OCI-LY7 (cell line): ENCODE data around the gene MRPL48. TPM values are rescaled to one million over a fixed set of nuclear protein-coding genes. Genes with fewer than 3 reads are reported as not detected.

Experiments
- BruUV-seq: library from RNA; stranded (reverse); fragments of 400-500 nt; replicated peaks from 2 replicates; lab custom pipeline; 2021; lab: Mats Ljungman, UMichigan
- CTCF ChIA-PET: fragments of 300-600 bp; sonication (Branson Sonifier 250); formaldehyde crosslinking; loops from one replicate; lab custom pipeline; 2022; ENCODE audit warnings: antibody characterized with exemption; ENCODE audit not compliant: unreplicated experiment; lab: Charles Lee
- POLR2A ChIA-PET: fragments of 300-600 bp; sonication (Branson Sonifier 250); formaldehyde crosslinking; loops from one replicate; lab custom pipeline; 2022; ENCODE audit warnings: antibody characterized with exemption; lab: Charles Lee
- DNase-seq: peaks from one replicate; pipeline ENCODE4 v3.0.0-alpha.2; 2015; ENCODE audit warnings: low spot score
- H2AFZ ChIP-seq: fragments of 200-600 bp; sonication (generic), shearing (Covaris generic); 2 replicates; pipeline ENCODE4 v1.6.1; 2014; ENCODE audit warnings: mild to moderate bottlenecking, antibody characterized with exemption, low read length, moderate library complexity
- H3K27ac ChIP-seq: fragments of 200-600 bp; sonication (generic); 2 replicates; pipeline ENCODE4 v1.5.1; 2014; ENCODE audit warnings: mixed run types, low read depth, mild to moderate bottlenecking, moderate library complexity, low read length, inconsistent platforms; ENCODE audit not compliant: poor library complexity, severe bottlenecking
- H3K36me3 ChIP-seq: fragments of 200-600 bp; sonication (generic); 2 replicates; pipeline ENCODE4 v1.6.1; 2014; ENCODE audit warnings: mild to moderate bottlenecking, antibody characterized with exemption, low read length, moderate library complexity, mixed read lengths; ENCODE audit not compliant: insufficient read depth
- H3K4me1 ChIP-seq: fragments of 200-600 bp; sonication (generic); 2 replicates; pipeline ENCODE4 v1.5.1; 2014; ENCODE audit warnings: mild to moderate bottlenecking, low read length; ENCODE audit not compliant: insufficient read depth, poor library complexity, severe bottlenecking
- H3K4me2 ChIP-seq: fragments of 200-600 bp; sonication (generic); 2 replicates; pipeline ENCODE4 v1.6.1; 2014; ENCODE audit warnings: mild to moderate bottlenecking, low read length
- H3K4me3 ChIP-seq: fragments of 200-600 bp; sonication (generic); 2 replicates; pipeline ENCODE4 v1.5.1; 2014; ENCODE audit warnings: mild to moderate bottlenecking, low read depth, low read length; ENCODE audit not compliant: poor library complexity, severe bottlenecking
- H3K79me2 ChIP-seq: fragments of 200-600 bp; sonication (generic); 2 replicates; pipeline ENCODE4 v1.6.1; 2016; ENCODE audit warnings: low read depth, mild to moderate bottlenecking, low read length, moderate library complexity, mixed read lengths; ENCODE audit not compliant: insufficient read depth
- H3K9me2 ChIP-seq: fragments of 200-600 bp; sonication (generic); 2 replicates; pipeline ENCODE4 v1.6.1; 2016; ENCODE audit warnings: mild to moderate bottlenecking, low read length, mixed read lengths; ENCODE audit not compliant: insufficient read depth
- H3K9me3 ChIP-seq: fragments of 200-600 bp; sonication (generic); 2 replicates; pipeline ENCODE4 v1.6.1; 2014; ENCODE audit warnings: mild to moderate bottlenecking, mixed run types, low read length, mixed read lengths
- H4K20me1 ChIP-seq: fragments of 200-600 bp; sonication (generic); 2 replicates; pipeline ENCODE4 v1.6.1; 2014; ENCODE audit warnings: mild to moderate bottlenecking, antibody characterized with exemption, low read length, moderate library complexity, mixed read lengths; ENCODE audit not compliant: insufficient read depth
- CTCF ChIP-seq: fragments of 200-600 bp; sonication (generic); conservative IDR thresholded peaks from 2 replicates; pipeline ENCODE4 v1.5.1; 2014; ENCODE audit warnings: mild to moderate bottlenecking, antibody characterized with exemption, low read length, moderate library complexity, mixed read lengths
- EZH2phosphoT487 ChIP-seq: fragments of 200-600 bp; sonication (generic); IDR thresholded peaks from 2 replicates; pipeline ENCODE4 v1.6.1; 2018; ENCODE audit warnings: low read depth, borderline replicate concordance, mild to moderate bottlenecking, mixed run types, antibody characterized with exemption, low read length, moderate library complexity, mixed read lengths
- intact Hi-C: fragments of 100-400 bp; cut with micrococcal nuclease; formaldehyde crosslinking; loops from one replicate; pipeline ENCODE4 v1.10.0; 2022; ENCODE audit not compliant: unreplicated experiment
- total RNA-seq, 2 experiments: library from RNA; depleted of rRNA in 1 of 2; stranded (reverse); fragments of >200 nt in 1 of 2; shearing (Covaris generic) in 1 of 2; gene quantifications; 2 replicates each; pipeline ENCODE4 v1.2.3, GENCODE V29; 2014 to 2022

Gene MRPL48
- total RNA-seq, 2 experiments from 2014 or later: 63.9 to 167 TPM

GRCh38 chr11:73812234-73812633, 24.6 kb downstream of the MRPL48 start:
- Histone ChIP-seq H4K20me1 (no peaks in the 10 kb centered on the region), H3K4me3 (no peak overlapping the region), H3K4me2 (no peak overlapping the region), H3K9me3 (no peaks in the 10 kb centered on the region), H2AFZ (no peak overlapping the region), H3K9me2 (no peaks in the 10 kb centered on the region), H3K4me1 (no peaks in the 10 kb centered on the region), H3K79me2 (no peaks in the 10 kb centered on the region), H3K36me3 (peaks cover 42% of the 10 kb centered on the region), H3K27ac (no peak overlapping the region)
- no peak for DNase-seq
- intact Hi-C loops: no loop called here
- BruUV-seq: no TSS peak
- TF ChIP-seq EZH2phosphoT487 (no peak), CTCF (no peak)
- CTCF ChIA-PET: no interaction called here
- POLR2A ChIA-PET: no interaction called here

- BruUV-seq: no TSS peak
- no peaks in the 10 kb centered on the region for H3K79me2 ChIP-seq
- ChIA-PET POLR2A (no interaction called here), CTCF (no interaction called here)
- no peak for DNase-seq
- intact Hi-C loops: no loop called here
- no peak overlapping the region for H3K4me2 ChIP-seq
- H3K27ac ChIP-seq: no peak overlapping the region
- no peak overlapping the region for H2AFZ ChIP-seq
- no peaks in the 10 kb centered on the region for H3K4me1 ChIP-seq
- TF ChIP-seq CTCF (no peak), EZH2phosphoT487 (no peak)
- H4K20me1 ChIP-seq: no peaks in the 10 kb centered on the region
- no peaks in the 10 kb centered on the region for H3K9me3 ChIP-seq
- H3K4me3 ChIP-seq: no peak overlapping the region
- peaks cover 25% of the 10 kb centered on the region for H3K36me3 ChIP-seq
- no peaks in the 10 kb centered on the region for H3K9me2 ChIP-seq
These were observed 27.1 kb downstream of the MRPL48 start for GRCh38 chr11:73814812-73815211.

GRCh38 chr11:73818846-73819245, 31.2 kb downstream of the MRPL48 start:
- DNase-seq: no peak
- no TSS peak for BruUV-seq
- Histone ChIP-seq H3K4me1 (no peaks in the 10 kb centered on the region), H3K36me3 (peaks cover 34% of the 10 kb centered on the region), H3K79me2 (no peaks in the 10 kb centered on the region), H3K4me3 (no peak overlapping the region), H3K4me2 (no peak overlapping the region), H2AFZ (no peak overlapping the region), H3K9me3 (no peaks in the 10 kb centered on the region), H3K27ac (no peak overlapping the region), H3K9me2 (no peaks in the 10 kb centered on the region), H4K20me1 (no peaks in the 10 kb centered on the region)
- TF ChIP-seq CTCF (no peak), EZH2phosphoT487 (no peak)
- ChIA-PET POLR2A (no interaction called here), CTCF (no interaction called here)
- intact Hi-C loops: no loop called here
